ENCODE results near the gene NMNAT1. TPM values are rescaled to one million over a fixed set of nuclear protein-coding genes. Genes with fewer than 3 reads are reported as not detected.
"Not testable (repeated sequence)": the region's sequence is repeated elsewhere in the genome, so short reads cannot be mapped to it uniquely, and the experiment has no call there.

Gene NMNAT1
- total RNA-seq, 2 donors from 2014 or later, result 10.0 to 13.9 TPM

DNA sequence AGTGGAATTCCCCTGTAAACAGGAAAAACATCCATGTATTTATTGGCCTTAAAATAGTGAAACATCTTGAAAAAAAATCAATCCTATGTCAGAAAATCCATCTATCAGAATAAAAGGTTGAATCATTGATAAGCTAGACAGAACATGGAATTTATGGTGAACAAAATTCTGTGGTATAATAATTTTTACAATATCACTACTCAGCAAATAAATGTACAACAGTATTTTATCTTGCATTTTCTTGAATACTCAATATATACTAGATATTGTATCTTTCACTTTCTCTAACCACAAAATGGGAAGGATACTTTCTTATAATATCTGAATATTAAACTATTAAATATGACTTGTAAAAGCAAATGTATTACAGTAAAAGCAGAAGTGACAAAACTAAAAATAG lies 83.8 kb downstream of the NMNAT1 start:
- no peak for TF ChIP-seq CTCF (IDR thresholded peaks at IDR 0.05)
- Histone ChIP-seq H3K4me1 (peaks cover 0 to 5% of the 10 kb centered on the region in 2 donors), H3K27ac (no peak overlapping the region), H3K27me3 (no peaks in the 10 kb centered on the region), H3K4me3 (no peak overlapping the region), H3K36me3 (no peaks in the 10 kb centered on the region), H3K9me3 (no peaks in the 10 kb centered on the region)
- no peak for DNase-seq (ENCODE audit: low spot score)

- not testable (repeated sequence) for H3K9me3 ChIP-seq; H3K27me3 ChIP-seq; H3K27ac ChIP-seq; H3K4me3 ChIP-seq; DNase-seq (ENCODE audit: low spot score); H3K36me3 ChIP-seq
- H3K4me1 ChIP-seq, result peaks cover 0 to 15% of the 10 kb centered on the region in 2 donors
Observed at GRCh38 chr1:10028956-10029500, 85.8 kb downstream of the NMNAT1 start.

DNA sequence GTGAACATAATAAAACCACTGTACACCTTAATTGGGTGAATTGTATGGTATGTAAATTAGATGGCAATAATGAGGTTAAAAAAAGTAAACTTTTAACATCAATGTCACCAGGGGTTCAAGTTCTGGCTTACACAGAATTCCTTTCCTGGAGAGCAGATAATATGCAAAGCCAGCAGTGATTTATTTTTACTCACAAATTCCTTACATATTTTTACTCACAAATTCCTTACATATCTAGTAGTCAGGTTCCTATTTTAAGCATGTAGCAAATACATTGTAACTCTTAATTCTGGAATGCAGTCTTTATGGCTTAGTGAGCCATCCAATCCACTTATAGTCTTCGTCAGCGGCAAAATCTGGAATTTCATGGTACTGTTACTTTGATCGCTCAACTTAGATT lies 88.2 kb downstream of the NMNAT1 start:
- TF ChIP-seq CTCF (IDR thresholded peaks at IDR 0.05), result no peak
- no peaks in the 10 kb centered on the region for H3K36me3 ChIP-seq
- no peaks in the 10 kb centered on the region for H3K27me3 ChIP-seq
- peak overlapping the region in 1 of 2 donors; percentile 95 for H3K27ac ChIP-seq
- no peak overlapping the region for H3K4me3 ChIP-seq
- H3K4me1 ChIP-seq, result peaks cover 0 to 27% of the 10 kb centered on the region in 2 donors
- no peaks in the 10 kb centered on the region for H3K9me3 ChIP-seq
- no peak for DNase-seq (ENCODE audit: low spot score)

DNA sequence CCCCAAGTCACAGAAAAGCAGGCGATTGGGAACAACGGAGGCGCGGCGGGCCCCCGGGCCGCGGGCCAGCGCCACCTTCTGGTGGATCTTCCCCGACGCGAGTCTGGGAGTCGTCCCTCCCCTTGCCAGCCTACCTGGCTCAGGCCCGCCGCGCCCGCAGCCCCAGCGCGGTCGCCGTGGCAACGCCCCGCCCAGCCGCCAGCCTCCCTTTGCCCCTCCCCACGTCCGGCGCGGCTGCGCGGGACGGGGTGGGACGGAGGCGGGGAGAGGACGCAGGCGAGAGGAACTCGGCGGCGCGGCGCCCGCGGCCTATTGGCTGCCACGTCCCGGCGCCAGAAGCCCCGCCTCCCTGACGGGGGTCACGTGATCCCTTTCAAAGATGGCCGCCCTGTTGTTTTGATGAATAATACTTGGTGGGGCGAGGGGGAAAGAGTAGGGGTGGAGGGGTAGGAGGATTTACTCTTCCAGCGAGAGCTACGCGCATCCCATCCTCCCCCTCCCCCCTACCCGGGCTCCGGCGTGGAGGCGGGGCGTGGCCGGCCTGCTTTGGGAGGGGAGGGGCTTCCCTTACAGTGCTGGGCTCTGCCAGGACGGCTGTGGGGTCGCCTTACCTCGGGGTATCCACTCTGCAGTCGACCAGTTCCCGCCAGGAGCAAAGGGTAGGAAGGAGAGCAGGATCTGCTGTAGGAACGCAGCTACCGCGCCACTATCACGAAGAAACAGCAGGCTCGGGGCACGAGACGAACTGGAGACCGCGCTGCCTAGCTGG lies 89.5 kb downstream of the NMNAT1 start, which contains the start of gene UBE4B:
Gene UBE4B, plus strand, starts transcription at position 369 of the 769 bp plus-strand sequence. CDS start 713 bp downstream, outside the sequence.
- peak; percentile 97 for DNase-seq (ENCODE audit: low spot score)
- no peaks in the 10 kb centered on the region for H3K9me3 ChIP-seq
- H3K4me3 ChIP-seq, result peak within 1 kb of the TSS; percentile 87 to 90
- peaks cover 0 to 27% of the 10 kb centered on the region in 2 donors for H3K4me1 ChIP-seq
- peaks cover 13% of the 10 kb centered on the region for H3K36me3 ChIP-seq
- peak within 1 kb of the TSS; percentile 94 to 95 for H3K27ac ChIP-seq
- H3K27me3 ChIP-seq, result no peaks in the 10 kb centered on the region
- peak; percentile 53 to 91 for TF ChIP-seq CTCF (IDR thresholded peaks at IDR 0.05)

DNA sequence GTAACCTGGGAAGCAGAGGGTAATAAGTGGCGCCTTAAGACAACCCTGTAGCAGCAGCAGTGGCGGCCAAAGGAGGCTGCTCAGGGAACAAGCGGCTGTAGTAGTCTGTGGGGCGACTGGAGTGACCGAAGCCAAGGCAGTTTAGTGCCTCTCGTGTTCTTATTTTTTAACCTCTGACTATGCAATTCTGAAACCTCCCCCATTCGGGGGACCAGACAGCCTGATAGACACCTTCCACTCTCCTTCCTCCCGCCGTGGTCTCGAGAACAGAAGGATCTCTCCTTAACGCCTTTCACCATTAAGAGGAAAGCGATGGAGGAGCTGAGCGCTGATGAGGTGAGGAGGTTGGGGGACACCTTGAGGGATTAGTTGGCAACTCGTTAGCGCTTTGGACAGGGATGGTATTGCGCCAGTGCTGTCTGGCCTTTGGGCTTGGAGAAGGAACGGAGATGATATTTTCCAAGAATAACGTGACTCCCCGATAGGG lies 90.1 kb downstream of the NMNAT1 start:
- H3K27ac ChIP-seq, result peak overlapping the region; percentile 94 to 95
- no peaks in the 10 kb centered on the region for H3K9me3 ChIP-seq
- peaks cover 0 to 27% of the 10 kb centered on the region in 2 donors for H3K4me1 ChIP-seq
- no peaks in the 10 kb centered on the region for H3K27me3 ChIP-seq
- DNase-seq (ENCODE audit: low spot score), result no peak
- H3K36me3 ChIP-seq, result peaks cover 13% of the 10 kb centered on the region
- TF ChIP-seq CTCF (IDR thresholded peaks at IDR 0.05), result no peak
- H3K4me3 ChIP-seq, result peak overlapping the region; percentile 87 to 90

Small RNA genes within 50 kb of the gene (microRNA-seq; reads per million reads assigned to microRNA genes)
- gene MIR5697 (ENCODE audit: borderline number of aligned reads in 2 of 2, borderline replicate concordance in 1 of 2), result 2.1 to 2.8 reads per million in 2 donors

Other genes with a start within 250 kb of the NMNAT1 start
- gene CLSTN1, start 119.5 kb upstream of the NMNAT1 start, total RNA-seq, result 10 to 100 TPM; 47.5 to 54.0 TPM
- gene CTNNBIP1, start 33.2 kb upstream of the NMNAT1 start, total RNA-seq, result 10 to 100 TPM; 22.3 to 31.9 TPM
- gene LZIC, start 84 bp upstream of the NMNAT1 start, total RNA-seq, result 10 to 100 TPM; 25.0 to 32.1 TPM
- gene RBP7, start 53.8 kb downstream of the NMNAT1 start, total RNA-seq, result 10 to 100 TPM; 31.4 to 33.9 TPM
- gene UBE4B, start 89.5 kb downstream of the NMNAT1 start, total RNA-seq, result 10 to 100 TPM; 50.2 to 71.3 TPM

All from right atrium auricular region (tissue), 2 donors.